GM23338 (cell line): Measurements from ENCODE around the gene CRELD1.

Experiments
- CREB1 ChIP-seq: fragments of 250-450 bp; sonication (Bioruptor Pico); IDR thresholded peaks from 2 replicates; pipeline ENCODE4 v1.5.0; 2020; ENCODE audit warnings: low read depth, mild to moderate bottlenecking, moderate library complexity
- CTCF ChIP-seq, 2 experiments: fragments of 200-600 bp in 1 of 2; sonication (generic) in 1 of 2; conservative IDR thresholded peaks; 2 replicates each; pipeline versions ENCODE4 v1.5.1 to v1.6.1; 2016 to 2017; ENCODE audit warnings: antibody characterized with exemption in 2 of 2, low read depth in 2 of 2, mild to moderate bottlenecking in 2 of 2, moderate library complexity in 1 of 2
- EZH2 ChIP-seq: fragments of 200-600 bp; sonication (generic); IDR thresholded peaks from one replicate; pipeline ENCODE4 v1.8.0; 2017; ENCODE audit warnings: antibody characterized with exemption, mild to moderate bottlenecking, low read depth; ENCODE audit not compliant: unreplicated experiment
- EZH2phosphoT487 ChIP-seq: fragments of 200-600 bp; sonication (generic); IDR thresholded peaks from one replicate; pipeline ENCODE4 v1.8.1; 2018; ENCODE audit warnings: antibody characterized with exemption; ENCODE audit not compliant: unreplicated experiment
- JUNB ChIP-seq: IDR thresholded peaks from one replicate; pipeline ENCODE4 v1.6.1; 2016; ENCODE audit warnings: antibody characterized with exemption; ENCODE audit not compliant: unreplicated experiment
- NANOG ChIP-seq: IDR thresholded peaks from 2 replicates; pipeline ENCODE4 v1.6.1; 2016; ENCODE audit warnings: antibody characterized with exemption, borderline replicate concordance
- POLR2AphosphoS5 ChIP-seq: IDR thresholded peaks from 2 replicates; pipeline ENCODE4 v1.6.1; 2016; ENCODE audit warnings: antibody characterized with exemption, low read depth
- ZNF331 ChIP-seq: fragments of 250-450 bp; sonication (Bioruptor Pico); IDR thresholded peaks from 2 replicates; pipeline ENCODE4 v1.5.0; 2020; ENCODE audit warnings: low read depth, mild to moderate bottlenecking, moderate library complexity
- ZNF462 ChIP-seq: fragments of 250-450 bp; sonication (Bioruptor Pico); IDR thresholded peaks from 2 replicates; pipeline ENCODE4 v1.5.0; 2020; ENCODE audit warnings: mild to moderate bottlenecking, moderate library complexity
- TF ChIP-seq, protein P1 (sequence below): IDR thresholded peaks from one replicate; pipeline ENCODE4 v1.6.1; 2018; ENCODE audit warnings: antibody characterized with exemption; ENCODE audit not compliant: unreplicated experiment
- TF ChIP-seq, protein P2 (sequence below): IDR thresholded peaks from 2 replicates; pipeline ENCODE4 v1.6.1; 2016; ENCODE audit warnings: antibody characterized with exemption

GRCh38 chr3:9889405-9889804, 44.2 kb upstream of the CRELD1 start:
- TF ChIP-seq CTCF (conservative IDR thresholded peaks at IDR 0.05; ENCODE audit: low read depth in 2 of 2) (no peak), CREB1 (no peak), POLR2AphosphoS5 (no peak), EZH2phosphoT487 (no peak), ZNF331 (no peak), EZH2 (no peak), JUNB (no peak), NANOG (no peak), ZNF462 (CRISPR knock-in tag) (no peak)
- TF ChIP-seq, protein P1, sequence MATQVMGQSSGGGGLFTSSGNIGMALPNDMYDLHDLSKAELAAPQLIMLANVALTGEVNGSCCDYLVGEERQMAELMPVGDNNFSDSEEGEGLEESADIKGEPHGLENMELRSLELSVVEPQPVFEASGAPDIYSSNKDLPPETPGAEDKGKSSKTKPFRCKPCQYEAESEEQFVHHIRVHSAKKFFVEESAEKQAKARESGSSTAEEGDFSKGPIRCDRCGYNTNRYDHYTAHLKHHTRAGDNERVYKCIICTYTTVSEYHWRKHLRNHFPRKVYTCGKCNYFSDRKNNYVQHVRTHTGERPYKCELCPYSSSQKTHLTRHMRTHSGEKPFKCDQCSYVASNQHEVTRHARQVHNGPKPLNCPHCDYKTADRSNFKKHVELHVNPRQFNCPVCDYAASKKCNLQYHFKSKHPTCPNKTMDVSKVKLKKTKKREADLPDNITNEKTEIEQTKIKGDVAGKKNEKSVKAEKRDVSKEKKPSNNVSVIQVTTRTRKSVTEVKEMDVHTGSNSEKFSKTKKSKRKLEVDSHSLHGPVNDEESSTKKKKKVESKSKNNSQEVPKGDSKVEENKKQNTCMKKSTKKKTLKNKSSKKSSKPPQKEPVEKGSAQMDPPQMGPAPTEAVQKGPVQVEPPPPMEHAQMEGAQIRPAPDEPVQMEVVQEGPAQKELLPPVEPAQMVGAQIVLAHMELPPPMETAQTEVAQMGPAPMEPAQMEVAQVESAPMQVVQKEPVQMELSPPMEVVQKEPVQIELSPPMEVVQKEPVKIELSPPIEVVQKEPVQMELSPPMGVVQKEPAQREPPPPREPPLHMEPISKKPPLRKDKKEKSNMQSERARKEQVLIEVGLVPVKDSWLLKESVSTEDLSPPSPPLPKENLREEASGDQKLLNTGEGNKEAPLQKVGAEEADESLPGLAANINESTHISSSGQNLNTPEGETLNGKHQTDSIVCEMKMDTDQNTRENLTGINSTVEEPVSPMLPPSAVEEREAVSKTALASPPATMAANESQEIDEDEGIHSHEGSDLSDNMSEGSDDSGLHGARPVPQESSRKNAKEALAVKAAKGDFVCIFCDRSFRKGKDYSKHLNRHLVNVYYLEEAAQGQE, result no peak
- TF ChIP-seq, protein P2, sequence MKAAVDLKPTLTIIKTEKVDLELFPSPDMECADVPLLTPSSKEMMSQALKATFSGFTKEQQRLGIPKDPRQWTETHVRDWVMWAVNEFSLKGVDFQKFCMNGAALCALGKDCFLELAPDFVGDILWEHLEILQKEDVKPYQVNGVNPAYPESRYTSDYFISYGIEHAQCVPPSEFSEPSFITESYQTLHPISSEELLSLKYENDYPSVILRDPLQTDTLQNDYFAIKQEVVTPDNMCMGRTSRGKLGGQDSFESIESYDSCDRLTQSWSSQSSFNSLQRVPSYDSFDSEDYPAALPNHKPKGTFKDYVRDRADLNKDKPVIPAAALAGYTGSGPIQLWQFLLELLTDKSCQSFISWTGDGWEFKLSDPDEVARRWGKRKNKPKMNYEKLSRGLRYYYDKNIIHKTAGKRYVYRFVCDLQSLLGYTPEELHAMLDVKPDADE, result no peak
